Measurements from ENCODE around the gene BCL11A.

Gene BCL11A

DNA sequence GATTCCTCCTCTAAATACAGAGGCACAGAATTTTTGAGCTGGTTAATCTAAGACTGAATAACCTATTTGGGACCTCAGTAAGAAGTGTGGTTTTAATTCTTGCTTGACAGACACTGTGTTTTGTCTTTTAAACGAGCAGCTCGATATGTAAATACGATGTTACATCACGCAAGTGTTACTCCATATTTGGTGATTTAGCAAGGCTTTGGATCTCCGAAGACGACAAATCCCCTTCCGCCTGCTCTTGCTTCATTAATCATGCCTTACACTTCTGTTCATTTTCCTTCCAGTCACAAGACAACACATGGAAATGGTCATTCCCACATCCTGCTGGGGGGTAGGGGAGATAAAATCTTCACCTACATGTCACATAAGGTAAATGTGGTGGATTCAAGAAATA is 9.4 kb downstream of the BCL11A start:
- Histone ChIP-seq H3K9me3 (ENCODE audit: severe bottlenecking) (no peaks in the 10 kb centered on the region), H3K4me3 (ENCODE audit: low read depth, low read length) (no peak overlapping the region), H3K36me3 (peaks cover 32% of the 10 kb centered on the region), H3K27me3 (ENCODE audit: insufficient read depth, low read depth, severe bottlenecking) (no peaks in the 10 kb centered on the region), H3K27ac (no peak overlapping the region)
- TF ChIP-seq, protein P1, sequence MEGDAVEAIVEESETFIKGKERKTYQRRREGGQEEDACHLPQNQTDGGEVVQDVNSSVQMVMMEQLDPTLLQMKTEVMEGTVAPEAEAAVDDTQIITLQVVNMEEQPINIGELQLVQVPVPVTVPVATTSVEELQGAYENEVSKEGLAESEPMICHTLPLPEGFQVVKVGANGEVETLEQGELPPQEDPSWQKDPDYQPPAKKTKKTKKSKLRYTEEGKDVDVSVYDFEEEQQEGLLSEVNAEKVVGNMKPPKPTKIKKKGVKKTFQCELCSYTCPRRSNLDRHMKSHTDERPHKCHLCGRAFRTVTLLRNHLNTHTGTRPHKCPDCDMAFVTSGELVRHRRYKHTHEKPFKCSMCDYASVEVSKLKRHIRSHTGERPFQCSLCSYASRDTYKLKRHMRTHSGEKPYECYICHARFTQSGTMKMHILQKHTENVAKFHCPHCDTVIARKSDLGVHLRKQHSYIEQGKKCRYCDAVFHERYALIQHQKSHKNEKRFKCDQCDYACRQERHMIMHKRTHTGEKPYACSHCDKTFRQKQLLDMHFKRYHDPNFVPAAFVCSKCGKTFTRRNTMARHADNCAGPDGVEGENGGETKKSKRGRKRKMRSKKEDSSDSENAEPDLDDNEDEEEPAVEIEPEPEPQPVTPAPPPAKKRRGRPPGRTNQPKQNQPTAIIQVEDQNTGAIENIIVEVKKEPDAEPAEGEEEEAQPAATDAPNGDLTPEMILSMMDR (IDR thresholded peaks at IDR 0.05; ENCODE audit: low read depth, low read length), result no peak
- no peak for DNase-seq

- DNase-seq, result no peak
- no peaks in the 10 kb centered on the region for H3K9me3 ChIP-seq (ENCODE audit: severe bottlenecking)
- H3K27ac ChIP-seq, result no peak overlapping the region
- H3K4me3 ChIP-seq (ENCODE audit: low read depth, low read length), result no peak overlapping the region
- peaks cover 31% of the 10 kb centered on the region for H3K36me3 ChIP-seq
- H3K27me3 ChIP-seq (ENCODE audit: insufficient read depth, low read depth, severe bottlenecking), result no peaks in the 10 kb centered on the region
- TF ChIP-seq, protein P1 (IDR thresholded peaks at IDR 0.05; ENCODE audit: low read depth, low read length), result no peak
Measured at GRCh38 chr2:60541056-60541651, 12.3 kb downstream of the BCL11A start.

DNA sequence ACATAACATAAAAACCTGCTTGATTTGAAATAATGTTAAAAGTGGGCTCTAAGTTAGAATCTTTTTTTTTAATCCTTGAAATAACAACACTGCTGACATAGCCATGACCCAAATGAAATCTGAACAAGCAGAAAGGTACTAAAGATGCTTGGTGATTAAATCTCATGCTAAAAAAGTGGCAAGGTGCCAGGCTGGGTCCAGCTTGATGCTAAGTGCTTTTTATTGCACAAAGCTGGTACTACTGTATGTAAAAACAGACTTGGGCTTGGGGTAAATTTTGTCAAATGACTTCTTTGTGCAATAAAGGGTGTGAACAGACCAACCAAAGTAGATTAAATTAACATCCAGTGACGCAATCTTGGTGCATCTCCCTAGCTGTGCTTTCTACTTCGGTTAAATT is 13.4 kb downstream of the BCL11A start:
- Histone ChIP-seq H3K4me3 (ENCODE audit: low read depth, low read length) (no peak overlapping the region), H3K27me3 (ENCODE audit: insufficient read depth, low read depth, severe bottlenecking) (no peaks in the 10 kb centered on the region), H3K36me3 (peaks cover 20% of the 10 kb centered on the region), H3K9me3 (ENCODE audit: severe bottlenecking) (no peaks in the 10 kb centered on the region), H3K27ac (no peak overlapping the region)
- TF ChIP-seq, protein P1 (IDR thresholded peaks at IDR 0.05; ENCODE audit: low read depth, low read length), result no peak
- no peak for DNase-seq

GRCh38 chr2:60539140-60539539 is 14.3 kb downstream of the BCL11A start:
- H3K27ac ChIP-seq, result no peak overlapping the region
- no peak overlapping the region for H3K4me3 ChIP-seq (ENCODE audit: low read depth, low read length)
- H3K27me3 ChIP-seq (ENCODE audit: insufficient read depth, low read depth, severe bottlenecking), result no peaks in the 10 kb centered on the region
- H3K9me3 ChIP-seq (ENCODE audit: severe bottlenecking), result no peaks in the 10 kb centered on the region
- TF ChIP-seq, protein P1 (IDR thresholded peaks at IDR 0.05; ENCODE audit: low read depth, low read length), result no peak
- H3K36me3 ChIP-seq, result peaks cover 10% of the 10 kb centered on the region
- DNase-seq, result no peak

GRCh38 chr2:60538101-60538500 is 15.4 kb downstream of the BCL11A start:
- Histone ChIP-seq H3K4me3 (ENCODE audit: low read depth, low read length) (no peak overlapping the region), H3K27ac (no peak overlapping the region), H3K36me3 (peaks cover under 1% of the 10 kb centered on the region), H3K27me3 (ENCODE audit: insufficient read depth, low read depth, severe bottlenecking) (no peaks in the 10 kb centered on the region), H3K9me3 (ENCODE audit: severe bottlenecking) (no peaks in the 10 kb centered on the region)
- TF ChIP-seq, protein P1 (IDR thresholded peaks at IDR 0.05; ENCODE audit: low read depth, low read length), result no peak
- no peak for DNase-seq

GRCh38 chr2:60536746-60537145 is 16.7 kb downstream of the BCL11A start:
- Histone ChIP-seq H3K9me3 (ENCODE audit: severe bottlenecking) (no peaks in the 10 kb centered on the region), H3K27ac (no peak overlapping the region), H3K4me3 (ENCODE audit: low read depth, low read length) (no peak overlapping the region), H3K27me3 (ENCODE audit: insufficient read depth, low read depth, severe bottlenecking) (no peaks in the 10 kb centered on the region), H3K36me3 (no peaks in the 10 kb centered on the region; the same call in none of the 2 replicates)
- TF ChIP-seq, protein P1 (IDR thresholded peaks at IDR 0.05; ENCODE audit: low read depth, low read length), result no peak
- no peak for DNase-seq

All from WERI-Rb-1 (cell line).